Testis (tissue), 2 donors: Measurements from ENCODE around the gene CDK6.

Experiments used
- CTCF ChIP-seq, 3 experiments: fragments of 450-650 bp in 2 of 3; fragments of 200-600 bp in 1 of 3; sonication (generic) in 1 of 3; IDR thresholded peaks; one replicate each; pipeline ENCODE4 v1.5.1; 2016 to 2019; ENCODE audit warnings: antibody characterized with exemption in 3 of 3, mild to moderate bottlenecking in 2 of 3, moderate library complexity in 1 of 3
- POLR2A ChIP-seq: fragments of 450-650 bp; IDR thresholded peaks from one replicate; pipeline ENCODE4 v1.6.1; 2017; ENCODE audit warnings: antibody characterized with exemption, mild to moderate bottlenecking, moderate library complexity

- TF ChIP-seq CTCF (IDR thresholded peaks at IDR 0.05) (no peak), POLR2A (no peak)
These were observed 16.2 kb downstream of the CDK6 start for GRCh38 chr7:92820191-92820590.
